Non-pigmented ciliary epithelial cell (primary cell): ENCODE results near the gene WSCD1.

Experiments used
- DNase-seq: peaks from one replicate; pipeline ENCODE4 v3.0.0-alpha.2; 2010; ENCODE audit warnings: low read depth

Gene WSCD1

DNA sequence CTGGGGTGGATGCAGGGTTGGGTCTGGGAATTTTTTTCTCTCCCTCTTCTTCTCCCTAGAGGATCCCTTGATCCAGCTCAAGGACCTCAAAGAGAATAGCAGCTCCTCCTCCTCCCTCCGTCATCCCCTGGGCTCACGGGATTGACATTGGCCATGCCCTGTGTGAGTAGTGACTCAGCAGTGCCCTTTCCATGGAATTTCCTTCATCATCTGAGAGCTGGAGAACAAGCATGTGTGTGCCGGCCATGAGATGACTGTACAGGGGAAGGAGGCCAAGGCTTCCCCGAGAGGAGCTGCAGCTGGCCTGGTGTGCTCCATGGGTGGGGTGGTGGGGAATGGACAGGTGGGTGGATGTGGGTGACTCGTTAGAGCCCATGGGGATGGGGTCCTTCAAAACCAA is 8.9 kb upstream of the WSCD1 start:
- no peak for DNase-seq

DNA sequence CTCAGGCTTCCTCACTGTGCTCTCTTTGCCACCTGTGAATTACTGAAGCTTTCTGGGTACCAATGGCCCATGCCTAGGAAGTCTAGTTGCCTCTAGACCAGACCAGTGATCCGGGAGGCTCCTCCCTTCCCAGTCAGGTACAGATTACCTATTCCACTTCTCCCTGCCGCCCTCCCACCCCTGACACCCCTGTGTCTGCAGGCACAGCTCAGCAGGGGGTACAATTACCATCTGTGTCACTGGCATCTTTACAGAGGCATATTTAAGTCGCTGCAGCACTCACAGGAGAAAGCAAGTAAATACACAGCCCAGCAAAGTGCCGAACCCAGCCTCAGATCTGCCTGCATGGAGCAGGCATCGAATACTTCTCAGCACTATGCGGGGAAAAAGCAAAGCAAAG is 5.3 kb upstream of the WSCD1 start:
- no peak for DNase-seq

DNA sequence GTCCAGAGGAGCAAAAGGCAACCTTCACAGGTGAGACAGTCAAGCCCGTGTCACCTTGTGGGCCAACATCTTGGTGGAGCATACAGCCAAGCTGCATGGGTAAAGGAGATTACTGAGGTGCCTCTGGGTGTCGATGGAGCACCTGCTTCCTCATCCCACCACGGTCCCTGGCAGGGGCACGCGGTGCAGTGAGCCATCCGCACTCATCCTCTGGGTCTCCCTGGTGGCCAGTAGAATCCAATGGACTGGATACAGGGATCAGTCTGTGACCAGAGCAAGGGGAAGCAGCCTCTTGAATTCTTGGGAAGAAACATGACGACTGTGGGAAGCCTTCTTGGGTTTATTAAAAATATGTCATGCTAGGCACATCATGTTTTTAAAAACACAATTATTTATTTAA is 4.8 kb upstream of the WSCD1 start:
- DNase-seq, result no peak

DNA sequence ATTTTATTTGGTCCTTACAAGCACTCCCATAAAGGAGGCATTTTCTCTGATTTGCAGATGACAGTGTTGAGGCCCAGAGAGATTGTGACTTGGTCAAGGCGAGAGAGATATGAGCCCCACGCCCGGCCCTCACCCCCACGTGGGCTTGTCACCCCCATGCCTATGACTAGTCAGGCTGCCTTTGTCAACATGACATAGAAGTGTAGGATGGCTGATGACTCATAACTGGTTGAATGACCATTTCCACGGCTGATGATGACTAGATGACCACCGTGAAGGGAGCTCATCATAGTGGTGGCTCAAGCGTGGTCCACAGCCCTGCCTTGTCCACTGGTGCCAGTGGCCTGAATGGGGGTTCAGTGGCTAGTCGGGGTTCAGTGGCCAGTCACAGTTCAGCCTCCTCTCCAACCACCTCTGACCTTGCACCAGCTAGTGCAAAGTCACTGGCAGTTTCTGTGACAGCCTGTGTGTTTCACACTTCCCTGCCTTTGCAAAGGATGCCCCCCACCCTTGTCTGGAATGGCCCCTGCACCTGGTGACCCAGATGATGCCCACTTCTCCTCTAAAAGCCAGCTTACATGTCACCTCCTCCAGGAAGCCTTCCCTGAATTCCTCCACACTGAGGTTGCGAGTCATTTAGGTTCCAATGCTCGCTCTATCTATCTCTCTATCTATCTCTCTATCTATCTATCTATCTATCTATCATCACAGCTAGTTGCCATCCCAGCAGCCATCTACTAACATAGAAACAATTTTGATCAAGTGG is 3.8 kb upstream of the WSCD1 start:
- no peak for DNase-seq

DNA sequence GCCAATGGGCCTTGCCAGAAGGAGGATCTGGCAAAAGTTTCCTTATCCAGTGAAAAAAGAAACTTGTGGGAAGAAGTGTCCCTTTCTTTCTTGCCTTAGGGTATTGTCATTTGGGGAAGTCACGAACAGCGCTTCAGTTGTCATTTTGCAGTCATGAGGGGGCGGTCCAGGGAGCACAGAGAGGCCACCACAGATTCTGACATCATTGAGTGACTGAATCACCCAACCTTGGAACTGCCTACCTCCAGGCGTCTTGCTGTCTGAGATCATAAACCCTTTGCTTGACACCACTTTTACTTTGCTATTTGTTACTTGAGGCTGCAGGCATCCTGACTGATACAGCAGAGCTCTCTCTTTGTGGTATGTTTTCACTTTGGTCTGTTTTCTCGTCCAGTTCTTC is 3.1 kb upstream of the WSCD1 start:
- DNase-seq, result no peak

GRCh38 chr17:6070430-6070912 is 292 bp downstream of the WSCD1 start:
- no peak for DNase-seq

DNA sequence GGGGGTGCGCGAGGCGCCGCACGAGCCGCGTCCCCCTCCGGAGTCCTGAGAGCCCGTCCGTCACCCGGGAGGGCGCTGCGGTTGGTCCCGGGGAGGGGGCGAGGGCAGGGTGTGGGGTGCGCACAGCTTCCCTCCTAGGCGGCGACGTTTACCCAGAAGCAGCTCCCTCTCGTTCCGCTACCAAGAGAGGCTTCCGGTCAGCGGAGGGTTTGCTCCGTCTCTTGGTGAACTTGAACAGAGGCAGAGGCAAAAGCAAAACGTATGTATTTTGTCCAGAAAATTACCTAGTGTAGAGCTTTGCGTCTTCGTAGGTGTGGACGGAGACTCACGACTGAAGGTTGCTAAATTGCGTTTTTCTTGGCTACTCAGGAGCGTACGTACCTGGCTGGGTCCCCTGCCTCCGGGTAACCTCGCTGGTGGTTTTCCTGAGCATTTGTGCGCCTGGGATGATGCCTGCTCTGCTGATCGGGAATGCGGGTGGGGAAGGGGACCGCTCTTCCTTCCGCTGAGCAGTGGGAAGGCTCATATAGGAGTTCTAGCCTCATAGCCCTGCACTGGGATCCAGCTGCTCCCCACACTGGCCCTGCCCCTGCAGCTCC is 833 bp downstream of the WSCD1 start:
- DNase-seq, result no peak

GRCh38 chr17:6071528-6072065 is 1.4 kb downstream of the WSCD1 start:
- no peak for DNase-seq

GRCh38 chr17:6072157-6072556 is 2.0 kb downstream of the WSCD1 start:
- DNase-seq, result no peak

DNA sequence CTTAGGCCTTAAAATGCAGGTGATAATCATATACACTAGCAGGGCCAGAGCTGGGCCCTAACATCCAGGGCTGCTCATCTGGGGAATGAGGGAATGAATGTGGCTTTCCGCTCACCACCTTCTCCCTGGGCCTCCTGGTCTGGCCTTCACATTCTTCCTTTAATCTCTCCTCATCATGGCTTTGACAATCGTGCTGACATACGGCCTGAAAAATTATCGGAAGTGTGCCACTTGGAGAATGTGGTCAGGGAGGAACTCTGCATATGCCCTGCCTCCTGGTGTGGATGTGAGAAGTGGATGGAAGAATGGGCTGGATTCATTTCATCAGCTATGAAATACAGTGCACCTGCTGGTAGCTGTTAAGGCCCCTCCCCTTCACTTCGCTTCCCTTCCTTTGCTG is 2.4 kb downstream of the WSCD1 start:
- DNase-seq, result no peak

GRCh38 chr17:6073620-6074019 is 3.4 kb downstream of the WSCD1 start:
- no peak for DNase-seq

- DNase-seq, result no peak
These were observed 4.9 kb downstream of the WSCD1 start for GRCh38 chr17:6075050-6075449.

DNA sequence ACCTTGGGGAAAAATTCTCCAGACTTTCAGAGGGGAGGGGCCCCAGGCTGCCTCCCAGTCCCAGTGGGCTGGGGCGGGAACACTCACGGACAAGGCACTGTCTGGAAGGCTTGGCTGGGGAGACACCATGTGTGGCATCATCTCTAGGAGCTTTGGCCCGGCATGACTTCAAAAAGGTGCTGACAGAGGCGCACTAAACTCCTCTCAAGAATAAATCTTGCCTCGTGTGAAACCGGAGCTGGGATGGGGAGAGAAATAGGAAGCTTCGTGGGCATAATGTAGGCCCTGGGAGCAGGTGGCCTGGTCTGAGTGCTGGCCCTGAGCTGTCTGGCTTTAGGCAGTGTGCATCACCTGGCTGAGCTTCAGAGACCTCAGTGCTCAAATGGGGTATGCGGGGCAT is 5.7 kb downstream of the WSCD1 start:
- DNase-seq, result no peak

DNA sequence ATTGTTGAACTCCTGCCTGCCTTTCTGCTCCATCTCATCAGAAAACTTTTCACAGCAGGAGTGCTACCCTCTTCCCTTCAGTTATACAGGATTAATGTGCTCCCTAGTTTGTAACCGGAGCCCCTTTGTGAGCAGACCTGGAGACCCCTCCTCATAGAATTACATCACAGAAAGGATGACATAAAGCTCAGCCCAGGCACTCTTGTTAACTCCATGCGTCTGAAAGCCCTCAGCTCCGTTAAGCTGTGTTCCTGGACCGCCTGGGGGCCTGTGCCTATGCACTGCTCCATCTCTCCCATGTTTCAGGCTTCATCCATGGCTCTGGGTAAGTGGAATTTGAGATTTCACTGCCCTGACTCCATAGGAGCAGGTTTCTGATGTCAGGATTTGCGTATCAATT is 7.6 kb downstream of the WSCD1 start:
- no peak for DNase-seq

DNA sequence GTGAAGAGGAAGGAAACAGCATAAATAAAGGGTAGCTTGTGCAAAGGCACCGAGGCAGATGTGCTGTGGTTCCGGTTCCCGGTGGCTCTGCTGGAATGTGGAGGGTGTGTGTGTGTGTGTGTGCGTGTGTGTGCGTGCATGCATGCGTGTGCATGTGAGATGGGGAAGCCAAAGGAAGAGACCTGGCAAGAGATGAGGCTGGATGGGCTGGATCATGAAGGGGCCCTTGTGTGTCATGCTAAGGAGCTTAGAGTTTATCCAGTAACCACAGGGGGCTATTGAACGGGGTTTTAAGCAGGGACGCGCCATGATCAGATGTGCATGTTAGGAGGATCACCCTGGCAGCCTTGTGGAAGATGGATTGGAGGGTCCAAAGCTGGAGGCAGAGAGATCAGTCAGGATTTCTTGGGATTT is 8.3 kb downstream of the WSCD1 start:
- no peak for DNase-seq

GRCh38 chr17:6079155-6079888 is 9.1 kb downstream of the WSCD1 start:
- DNase-seq, result no peak

DNA sequence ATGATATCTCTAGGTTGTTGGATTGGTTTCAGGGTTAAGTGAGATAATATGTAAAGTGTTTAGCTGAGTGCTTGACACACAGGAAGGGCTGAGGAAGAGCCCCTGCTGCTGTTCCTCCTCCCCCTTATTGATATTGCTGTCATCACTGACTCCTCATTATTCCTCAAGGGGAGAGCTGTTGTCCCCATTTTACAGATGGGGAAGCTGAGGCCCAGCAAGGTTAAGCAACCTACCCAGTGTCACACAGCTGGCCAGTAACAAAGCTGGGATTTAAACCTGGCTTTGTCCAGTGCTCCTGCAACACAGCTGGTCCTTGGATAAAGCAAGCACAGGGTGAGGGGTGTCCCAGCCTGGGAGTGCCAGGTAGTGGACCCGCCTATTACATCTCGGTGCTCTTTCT is 9.8 kb downstream of the WSCD1 start:
- DNase-seq, result no peak

DNA sequence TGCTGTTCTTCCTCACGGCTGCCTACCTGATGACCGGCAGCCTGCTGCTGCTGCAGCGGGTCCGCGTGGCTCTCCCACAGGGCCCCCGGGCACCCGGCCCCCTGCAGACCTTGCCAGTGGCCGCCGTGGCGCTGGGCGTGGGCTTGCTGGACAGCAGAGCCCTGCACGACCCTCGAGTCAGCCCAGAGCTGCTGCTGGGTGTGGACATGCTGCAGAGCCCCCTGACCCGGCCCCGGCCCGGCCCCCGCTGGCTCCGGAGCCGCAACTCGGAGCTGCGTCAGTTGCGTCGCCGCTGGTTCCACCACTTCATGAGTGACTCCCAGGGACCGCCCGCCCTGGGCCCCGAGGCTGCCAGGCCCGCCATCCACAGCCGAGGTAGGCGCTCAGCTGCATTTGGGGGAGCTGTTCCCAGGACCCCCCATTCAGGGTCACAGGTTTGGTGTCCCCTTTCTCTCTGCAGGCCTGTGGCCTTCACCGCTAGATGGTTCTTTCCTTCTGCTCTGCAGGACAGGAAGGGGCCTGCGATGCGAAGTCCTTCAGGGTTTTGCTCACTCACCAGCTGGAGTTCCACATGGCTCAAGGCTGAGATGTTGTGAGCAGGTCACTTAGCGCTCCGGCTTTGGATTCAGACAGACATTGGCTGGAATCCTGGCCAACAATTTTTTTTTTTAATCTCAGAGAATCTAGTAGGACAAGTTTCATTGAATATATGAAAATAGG is 10.7 kb downstream of the WSCD1 start:
- no peak for DNase-seq

DNA sequence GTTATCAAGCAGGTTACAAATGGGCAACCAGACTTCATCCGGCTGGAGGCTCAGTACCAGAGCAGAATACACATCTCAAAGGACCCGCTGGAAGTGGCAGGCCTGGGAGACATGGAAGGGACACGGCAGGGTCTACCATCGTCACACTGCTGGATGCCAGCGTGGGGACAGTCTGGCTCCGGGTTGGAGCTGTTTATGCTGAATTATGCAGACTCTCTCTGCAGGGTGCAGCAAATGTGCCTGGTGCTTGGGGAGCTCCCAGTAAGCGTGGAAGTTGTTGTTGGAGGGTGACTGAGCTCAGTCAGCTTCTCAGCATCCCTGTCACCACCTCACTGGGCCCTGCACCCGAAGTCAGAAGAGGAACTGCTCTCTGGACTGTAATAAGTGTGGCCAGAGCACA is 12.2 kb downstream of the WSCD1 start:
- DNase-seq, result no peak

DNA sequence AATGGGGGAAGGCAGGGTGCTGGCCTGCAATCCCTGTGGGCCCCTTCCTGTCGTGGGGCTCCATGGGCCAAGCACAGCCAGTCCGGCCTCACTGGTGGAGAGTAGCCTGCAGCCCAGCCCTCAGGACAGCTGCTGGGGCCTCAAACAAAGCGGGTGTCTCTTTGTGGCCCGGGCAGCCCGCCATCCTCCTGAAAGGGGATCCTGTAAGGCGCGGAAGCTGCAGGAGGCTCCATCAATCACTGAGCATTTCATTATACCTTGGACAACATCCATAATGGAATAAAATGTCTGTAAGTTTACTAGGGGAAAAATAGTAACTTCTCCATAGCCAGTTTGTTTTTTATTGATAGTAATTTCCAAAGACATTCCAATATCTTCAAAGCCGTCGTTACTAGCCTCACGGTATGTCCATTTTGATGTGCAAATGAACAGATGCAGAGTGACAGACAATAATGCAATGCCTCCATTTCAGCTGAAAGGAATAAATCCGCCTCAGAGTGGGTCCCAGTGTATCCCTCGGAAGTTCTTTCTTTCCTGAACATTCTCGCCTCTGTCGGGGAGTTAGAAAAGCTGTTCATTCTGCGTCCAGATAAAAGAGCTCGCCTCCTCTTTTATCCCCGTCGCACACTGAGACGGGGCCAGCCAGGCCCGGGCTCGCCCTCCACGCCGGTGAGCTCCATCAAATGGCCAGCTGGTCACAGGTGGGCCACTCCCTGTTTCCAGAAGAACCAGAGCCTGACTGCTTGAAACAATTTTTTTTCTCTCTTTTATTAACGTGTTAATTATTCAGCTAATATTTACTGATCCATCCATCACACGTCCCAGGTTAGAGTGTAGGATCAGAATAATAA is 14.4 kb downstream of the WSCD1 start:
- no peak for DNase-seq

- no peak for DNase-seq
These were observed 15.6 kb downstream of the WSCD1 start for GRCh38 chr17:6085812-6086211.
